GM19397 (cell line): ENCODE measurements around the gene GPR137.

Source experiments
- ATAC-seq: cut with Tn5 transposase; IDR thresholded peaks from one replicate; pipeline ENCODE4 v1.9.1; 2021; ENCODE audit warnings: mild to moderate bottlenecking, moderate library complexity; ENCODE audit not compliant: unreplicated experiment

Gene GPR137

DNA sequence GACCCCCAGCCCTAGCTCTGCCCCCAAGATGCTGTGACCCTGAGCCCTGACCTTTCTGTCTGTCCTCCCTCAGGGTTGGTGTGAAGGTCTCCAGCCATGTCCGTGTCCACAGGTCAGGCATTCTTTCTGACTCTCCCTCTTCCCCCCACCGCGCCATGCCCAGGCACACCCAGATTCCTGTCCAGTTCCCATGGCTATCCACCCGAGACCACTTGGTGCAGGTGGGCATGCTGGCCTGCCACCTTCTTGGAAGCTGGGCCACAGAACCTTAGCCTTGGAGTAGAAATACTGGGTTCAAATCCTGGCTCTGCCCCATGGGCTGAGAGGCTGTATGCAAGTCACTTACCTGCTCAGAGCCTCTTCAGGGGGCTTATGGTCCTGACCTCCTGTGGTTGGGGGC, 36.6 kb upstream of the GPR137 start:
- no peak for ATAC-seq

GRCh38 chr11:64249563-64250414, 35.9 kb upstream of the GPR137 start:
- ATAC-seq: no peak

GRCh38 chr11:64250415-64251015, 35.1 kb upstream of the GPR137 start:
- ATAC-seq: no peak

GRCh38 chr11:64251016-64251752, 34.5 kb upstream of the GPR137 start, which contains the start of gene PLCB3:
Gene PLCB3, plus strand, starts transcription at chr11:64251530. Its CDS starts 120 bp downstream, at chr11:64251650.
- peak; percentile 43 for ATAC-seq

DNA sequence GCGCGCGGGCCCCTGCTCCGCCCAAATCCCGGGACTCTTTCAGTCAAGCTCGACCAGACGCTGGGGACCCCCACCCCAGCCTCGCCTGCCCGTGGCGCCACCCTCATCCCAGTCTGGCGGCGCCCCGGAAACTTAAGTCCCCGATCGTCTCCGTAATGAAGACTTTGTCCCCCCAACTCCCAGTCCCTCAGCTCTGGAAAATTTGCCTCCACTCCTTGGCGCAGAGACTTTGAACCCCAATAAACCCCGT, 34.0 kb upstream of the GPR137 start:
- ATAC-seq: no peak

DNA sequence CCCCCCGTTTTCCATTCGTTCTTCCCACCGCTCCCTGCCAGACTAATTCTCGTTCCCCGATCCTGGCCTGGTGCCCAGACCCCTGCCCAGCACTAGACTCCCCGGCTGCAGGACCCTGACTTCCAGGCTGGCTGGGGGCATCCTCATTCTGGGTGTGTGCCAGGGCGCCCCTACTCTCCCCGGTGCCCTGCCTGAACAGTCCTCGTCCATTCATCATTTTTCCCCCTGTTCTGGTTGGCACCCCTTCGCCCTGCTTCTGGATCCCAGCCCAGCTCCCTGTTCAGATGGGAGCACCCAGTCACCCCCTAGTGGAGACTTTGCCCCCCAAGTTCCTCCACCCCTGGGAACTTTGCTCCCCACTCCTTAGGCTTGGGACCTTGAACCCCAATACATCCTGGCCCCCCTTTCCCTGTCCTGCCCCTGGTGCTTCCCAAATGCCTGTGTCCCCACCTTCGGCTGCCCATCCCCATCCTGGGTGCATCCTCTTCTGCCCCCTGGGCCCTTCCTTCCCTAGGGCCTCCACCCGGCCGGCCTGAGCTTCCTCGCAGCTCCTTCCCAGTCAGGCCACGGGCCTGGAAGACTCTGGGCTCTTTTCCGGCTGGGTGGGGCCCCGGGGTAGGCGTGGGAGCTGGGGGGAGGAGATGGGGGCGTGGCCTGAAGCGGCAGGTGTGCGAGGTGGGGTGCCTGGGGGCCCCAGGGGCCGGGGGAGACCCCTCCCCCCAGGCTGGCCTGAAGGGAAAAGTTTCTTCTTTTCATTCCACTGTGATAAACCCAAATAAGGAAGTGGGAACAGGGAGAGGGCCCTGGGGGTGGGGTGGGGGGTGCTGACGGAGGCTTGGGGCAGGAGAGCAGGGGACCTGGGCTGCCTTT, 33.4 kb upstream of the GPR137 start:
- no peak for ATAC-seq

- ATAC-seq: no peak
Measured at GRCh38 chr11:64253043-64253442, 32.6 kb upstream of the GPR137 start.

DNA sequence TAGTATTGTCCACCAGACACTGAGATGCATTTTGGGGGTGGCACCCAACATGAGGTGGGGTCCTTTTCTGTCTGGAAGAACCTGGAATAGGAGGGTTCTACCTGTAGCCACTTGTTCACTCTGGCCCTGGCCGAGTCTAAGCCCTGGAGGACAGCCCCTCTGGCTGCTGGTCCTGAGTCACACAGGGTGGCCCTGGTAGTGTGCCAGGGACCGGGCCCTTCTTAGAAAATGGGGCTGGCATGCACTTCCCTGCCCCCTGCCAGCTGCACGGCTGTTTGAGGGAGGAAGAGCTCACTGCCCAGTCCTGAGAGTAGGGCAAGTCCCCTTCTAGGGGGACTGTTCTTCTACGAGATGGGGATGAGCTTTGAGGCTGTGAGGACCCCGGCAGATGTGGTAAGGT, 32.2 kb upstream of the GPR137 start:
- no peak for ATAC-seq

DNA sequence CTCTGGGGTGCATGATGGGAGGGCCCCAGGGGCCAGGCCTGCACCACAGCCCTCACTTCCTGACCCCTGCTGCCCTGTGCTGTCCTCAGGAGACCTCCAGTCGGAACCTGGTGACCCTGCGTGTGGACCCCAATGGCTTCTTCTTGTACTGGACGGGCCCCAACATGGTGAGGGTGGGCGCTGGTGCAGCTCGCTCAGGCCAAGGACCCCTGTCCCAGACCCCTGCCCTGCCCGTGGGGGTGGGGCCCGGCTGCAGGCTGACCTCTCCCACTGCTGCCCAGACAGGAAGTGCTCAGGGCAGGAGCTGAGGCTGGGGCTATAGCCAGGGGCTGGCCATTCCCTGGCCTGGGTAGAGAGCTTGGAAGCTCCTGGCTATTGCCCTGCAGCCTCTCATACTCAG, 31.3 kb upstream of the GPR137 start:
- ATAC-seq: no peak

- no peak for ATAC-seq
Measured at GRCh38 chr11:64255135-64256128, 30.2 kb upstream of the GPR137 start.

- no peak for ATAC-seq
Measured at GRCh38 chr11:64256300-64256699, 29.3 kb upstream of the GPR137 start.

GRCh38 chr11:64258356-64258755, 27.3 kb upstream of the GPR137 start:
- no peak for ATAC-seq

- no peak for ATAC-seq
Measured at GRCh38 chr11:64258946-64259532, 26.6 kb upstream of the GPR137 start.

- no peak for ATAC-seq
Measured at GRCh38 chr11:64259533-64260067, 26.0 kb upstream of the GPR137 start.

- ATAC-seq: no peak
Measured at GRCh38 chr11:64260147-64260708, 25.4 kb upstream of the GPR137 start.

DNA sequence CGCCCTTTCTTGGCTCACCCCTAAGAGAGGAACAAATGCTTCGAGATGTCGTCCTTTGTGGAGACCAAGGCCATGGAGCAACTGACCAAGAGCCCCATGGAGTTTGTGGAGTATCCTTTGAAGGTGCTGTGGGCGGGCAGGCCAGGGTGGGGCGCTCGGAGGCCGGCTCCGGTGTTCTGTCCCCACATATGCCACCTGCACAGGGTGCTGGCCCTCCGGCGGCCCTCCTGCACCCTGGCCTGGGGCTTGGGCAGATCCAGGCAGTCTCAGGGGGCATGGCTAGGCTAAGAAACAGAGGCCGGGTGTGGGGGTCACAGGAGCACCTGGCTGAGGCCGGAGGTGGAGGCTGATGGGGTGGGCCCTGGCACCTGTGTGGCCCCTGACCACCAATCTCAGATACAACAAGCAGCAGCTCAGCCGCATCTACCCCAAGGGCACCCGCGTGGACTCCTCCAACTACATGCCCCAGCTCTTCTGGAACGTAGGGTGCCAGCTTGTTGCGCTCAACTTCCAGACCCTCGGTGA, 24.0 kb upstream of the GPR137 start:
- no peak for ATAC-seq

DNA sequence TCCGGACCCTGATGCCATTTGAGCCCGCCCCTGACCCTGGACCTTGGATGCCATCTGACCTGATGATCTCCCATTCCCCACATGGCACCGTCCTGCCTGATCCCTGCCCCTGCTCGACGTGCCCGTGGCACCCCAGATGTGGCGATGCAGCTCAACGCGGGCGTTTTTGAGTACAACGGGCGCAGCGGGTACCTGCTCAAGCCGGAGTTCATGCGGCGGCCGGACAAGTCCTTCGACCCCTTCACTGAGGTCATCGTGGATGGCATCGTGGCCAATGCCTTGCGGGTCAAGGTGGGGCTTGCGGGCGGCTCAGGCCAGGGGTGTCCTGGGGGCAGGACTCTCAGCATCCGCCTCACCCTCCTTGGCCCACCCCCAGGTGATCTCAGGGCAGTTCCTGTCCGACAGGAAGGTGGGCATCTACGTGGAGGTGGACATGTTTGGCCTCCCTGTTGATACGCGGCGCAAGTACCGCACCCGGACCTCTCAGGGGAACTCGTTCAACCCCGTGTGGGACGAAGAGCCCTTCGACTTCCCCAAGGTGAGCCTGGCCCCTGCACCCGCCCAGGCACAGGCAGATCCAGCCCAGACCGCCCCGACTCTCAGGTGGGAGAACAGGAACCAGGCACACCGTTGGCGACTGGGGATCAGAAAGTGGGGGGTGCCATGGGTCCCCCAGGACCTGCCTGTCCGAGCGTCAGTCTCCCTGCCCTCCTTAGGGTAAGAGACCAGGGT, 23.2 kb upstream of the GPR137 start:
- ATAC-seq: no peak
